GM12801 (cell line): Measurements from ENCODE around the gene LRRC14B.

ENCODE experiments used
- TF ChIP-seq, protein P1 (sequence below): IDR thresholded peaks from one replicate; pipeline ENCODE4 v1.5.1; 2011; ENCODE audit warnings: control low read depth; ENCODE audit not compliant: insufficient read length; ENCODE audit errors: extremely low read depth

LRRC14B gene

DNA sequence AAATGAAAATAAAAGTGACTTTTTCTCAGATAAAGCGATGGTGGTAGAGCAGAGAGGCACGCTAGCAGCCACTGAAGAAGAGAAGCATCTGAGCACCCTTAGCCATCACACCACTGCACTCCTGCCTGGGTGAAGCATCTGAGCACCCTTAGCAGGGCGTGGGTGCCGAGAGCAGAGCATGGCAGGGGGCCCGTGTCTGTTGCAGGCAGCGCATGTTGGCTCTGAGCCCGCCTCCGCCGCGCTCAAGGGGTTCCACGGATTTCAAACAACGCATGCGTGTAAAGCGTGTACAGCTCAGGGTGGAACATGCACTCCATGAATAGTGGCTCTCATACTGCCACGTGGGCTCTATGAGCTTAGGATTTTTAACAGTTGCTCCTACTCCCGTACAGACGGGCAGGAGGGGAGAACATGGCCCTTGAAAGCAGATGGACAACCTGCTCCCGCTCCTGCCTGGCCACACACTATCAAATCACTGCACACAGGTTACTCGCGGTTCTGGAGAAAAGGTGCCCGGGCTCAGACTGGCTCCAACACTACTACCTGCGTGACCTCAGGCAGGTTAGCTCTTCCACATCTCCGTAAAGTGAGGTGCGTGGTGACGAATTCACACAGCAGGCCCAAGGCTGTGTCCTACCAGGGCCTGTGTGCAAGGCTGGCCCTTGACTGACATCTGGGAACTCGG, 12.1 kb downstream of the LRRC14B start:
- TF ChIP-seq, protein P1, sequence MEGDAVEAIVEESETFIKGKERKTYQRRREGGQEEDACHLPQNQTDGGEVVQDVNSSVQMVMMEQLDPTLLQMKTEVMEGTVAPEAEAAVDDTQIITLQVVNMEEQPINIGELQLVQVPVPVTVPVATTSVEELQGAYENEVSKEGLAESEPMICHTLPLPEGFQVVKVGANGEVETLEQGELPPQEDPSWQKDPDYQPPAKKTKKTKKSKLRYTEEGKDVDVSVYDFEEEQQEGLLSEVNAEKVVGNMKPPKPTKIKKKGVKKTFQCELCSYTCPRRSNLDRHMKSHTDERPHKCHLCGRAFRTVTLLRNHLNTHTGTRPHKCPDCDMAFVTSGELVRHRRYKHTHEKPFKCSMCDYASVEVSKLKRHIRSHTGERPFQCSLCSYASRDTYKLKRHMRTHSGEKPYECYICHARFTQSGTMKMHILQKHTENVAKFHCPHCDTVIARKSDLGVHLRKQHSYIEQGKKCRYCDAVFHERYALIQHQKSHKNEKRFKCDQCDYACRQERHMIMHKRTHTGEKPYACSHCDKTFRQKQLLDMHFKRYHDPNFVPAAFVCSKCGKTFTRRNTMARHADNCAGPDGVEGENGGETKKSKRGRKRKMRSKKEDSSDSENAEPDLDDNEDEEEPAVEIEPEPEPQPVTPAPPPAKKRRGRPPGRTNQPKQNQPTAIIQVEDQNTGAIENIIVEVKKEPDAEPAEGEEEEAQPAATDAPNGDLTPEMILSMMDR, result no peak

DNA sequence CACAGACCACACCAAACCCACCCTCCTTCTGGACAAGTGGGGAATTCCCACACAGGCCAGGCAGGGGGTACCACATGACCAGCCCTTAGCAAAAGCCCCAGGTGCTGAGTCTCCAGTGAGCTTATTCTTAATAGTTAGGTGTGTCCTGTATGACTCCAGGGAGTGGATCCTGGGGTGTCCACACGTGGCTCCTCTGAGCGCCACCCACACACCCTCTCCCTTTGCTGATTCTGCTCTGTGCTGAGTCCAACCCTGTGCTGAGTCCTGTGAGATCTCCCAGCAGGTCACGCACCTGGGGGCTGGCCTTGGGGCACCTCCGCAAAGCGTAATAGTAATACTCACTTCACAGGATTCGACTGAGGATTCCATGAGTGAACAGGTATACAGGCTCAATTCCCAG, 12.7 kb downstream of the LRRC14B start:
- TF ChIP-seq, protein P1, result no peak

DNA sequence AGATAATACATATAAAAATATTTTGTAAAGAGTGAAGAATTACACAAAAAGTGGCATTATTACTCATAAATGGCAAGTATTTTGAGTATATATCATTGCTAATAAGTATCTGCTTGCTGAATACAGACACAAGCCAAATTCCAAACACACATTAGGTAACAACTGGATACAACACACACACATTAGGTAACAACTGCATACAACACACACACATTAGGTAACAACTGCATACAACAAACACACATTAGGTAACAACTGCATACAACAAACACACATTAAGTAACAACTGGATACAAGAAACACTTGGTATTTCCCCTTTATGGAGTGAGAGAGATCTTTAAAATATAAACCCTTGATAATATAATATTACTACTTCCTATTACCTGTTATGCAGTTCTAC, 13.2 kb downstream of the LRRC14B start:
- TF ChIP-seq, protein P1, result no peak

DNA sequence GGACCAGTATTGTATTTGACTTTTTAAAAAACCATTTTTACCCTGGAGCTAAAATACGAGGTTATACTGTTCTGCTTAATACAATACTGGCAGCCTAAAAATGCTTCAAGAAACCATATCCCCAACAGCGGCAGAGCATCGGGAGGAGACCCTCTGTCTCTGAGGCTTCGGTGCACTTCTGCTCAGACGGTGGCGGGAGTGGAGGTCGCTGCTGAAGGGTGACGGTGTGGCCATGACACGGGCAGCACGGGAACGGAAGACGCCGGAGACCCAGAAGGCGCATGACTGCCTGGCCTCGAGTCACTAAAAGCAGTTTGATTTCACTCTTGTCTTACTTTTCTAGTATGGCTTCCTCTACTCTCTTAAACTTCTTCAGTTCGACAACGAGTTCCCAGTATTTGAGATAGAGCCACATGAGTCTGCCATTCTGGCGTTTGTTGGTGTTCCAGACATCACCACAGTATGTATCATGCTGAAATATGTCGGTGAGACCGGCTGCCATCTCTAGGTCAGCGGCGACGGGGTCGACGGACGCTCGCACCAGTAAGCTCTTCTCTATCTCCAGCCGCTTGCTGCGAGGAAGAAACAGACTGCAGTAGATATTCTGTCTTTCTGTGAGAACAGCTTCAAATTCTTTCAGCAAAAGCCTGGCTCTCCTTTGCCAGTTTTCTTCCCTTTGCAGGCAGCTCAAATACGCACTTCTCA, 13.8 kb downstream of the LRRC14B start:
- TF ChIP-seq, protein P1, result no peak

DNA sequence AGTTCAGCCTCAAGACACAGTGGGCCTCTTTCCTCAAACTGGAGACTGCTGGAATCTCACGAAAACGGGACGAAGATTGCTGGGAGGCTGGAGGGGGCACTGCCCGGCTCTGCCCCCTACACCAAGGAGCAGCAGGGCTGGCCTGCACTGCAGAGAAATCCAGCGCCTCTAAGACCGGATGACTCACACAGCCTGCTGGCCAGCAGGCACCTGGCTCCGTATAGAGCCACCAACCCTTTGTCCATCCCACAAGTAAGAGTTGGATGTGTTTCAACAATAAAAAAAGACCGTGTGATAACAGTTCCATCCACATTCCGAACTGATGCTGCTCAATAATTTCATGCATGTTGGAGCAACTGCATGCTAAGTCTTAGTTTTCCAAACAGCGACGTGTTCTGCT, 15.1 kb downstream of the LRRC14B start:
- TF ChIP-seq, protein P1, result no peak

DNA sequence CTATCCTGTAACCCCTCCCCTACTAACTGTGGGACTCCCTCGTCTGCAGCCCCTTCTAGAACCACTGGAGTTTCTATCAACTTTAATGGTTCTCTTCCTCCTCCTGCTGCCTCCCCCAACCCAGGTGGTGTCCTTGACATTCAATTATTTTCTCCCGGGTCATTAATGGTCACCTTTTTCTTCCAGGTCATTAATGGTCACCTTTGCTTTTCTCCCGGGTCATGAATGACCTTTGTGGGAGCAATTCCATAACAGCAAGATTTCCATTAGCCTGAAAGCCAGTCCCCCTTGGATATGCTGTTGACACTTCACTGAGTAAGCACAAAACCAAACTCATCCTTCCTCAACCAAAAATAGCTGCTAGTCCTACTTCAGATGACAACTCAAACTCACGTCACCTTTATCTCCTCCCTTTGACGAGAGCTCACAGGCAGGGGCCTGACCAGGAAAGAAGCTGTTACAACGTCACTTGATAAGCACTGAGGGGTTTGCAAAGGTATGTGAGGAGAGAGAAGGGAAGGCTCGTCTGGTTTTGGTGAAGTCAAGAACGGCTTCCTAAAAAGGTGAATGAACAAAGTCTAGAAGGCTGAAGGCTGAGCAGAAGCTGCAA, 15.7 kb downstream of the LRRC14B start:
- TF ChIP-seq, protein P1, result no peak

DNA sequence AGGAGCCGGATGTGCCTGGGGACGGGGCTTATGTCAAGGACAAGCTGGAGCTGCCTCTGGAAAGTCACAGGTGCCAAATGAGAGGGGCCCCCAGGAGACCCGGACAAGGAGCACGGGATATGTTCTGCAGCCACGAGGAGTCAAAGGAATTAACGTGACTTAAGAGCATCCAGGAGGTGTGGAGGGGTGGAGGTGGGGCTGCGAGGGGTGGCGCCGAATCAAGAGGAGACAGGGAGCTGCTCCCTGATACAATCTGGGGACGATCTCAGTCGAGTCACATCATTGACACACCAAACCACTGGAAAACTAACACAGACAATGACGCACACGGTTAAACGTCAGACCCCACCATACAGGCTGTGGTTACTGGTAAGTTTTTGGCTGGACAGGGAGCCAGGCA, 16.3 kb downstream of the LRRC14B start:
- TF ChIP-seq, protein P1, result no peak
